GM19468 (cell line): ENCODE results near the gene CCDC83.
A peak's percentile ranks its signal among the peaks of the same experiment; 100 is the strongest.
"Not testable (repeated sequence)": the region's sequence is repeated elsewhere in the genome, so short reads cannot be mapped to it uniquely, and the experiment has no call there.

Experiments
- ATAC-seq: cut with Tn5 transposase; IDR thresholded peaks from one replicate; pipeline ENCODE4 v1.9.1; 2021; ENCODE audit warnings: mild to moderate bottlenecking, moderate library complexity, moderate number of reproducible peaks; ENCODE audit not compliant: unreplicated experiment; ENCODE audit errors: extremely low read depth

The CCDC83 gene

DNA sequence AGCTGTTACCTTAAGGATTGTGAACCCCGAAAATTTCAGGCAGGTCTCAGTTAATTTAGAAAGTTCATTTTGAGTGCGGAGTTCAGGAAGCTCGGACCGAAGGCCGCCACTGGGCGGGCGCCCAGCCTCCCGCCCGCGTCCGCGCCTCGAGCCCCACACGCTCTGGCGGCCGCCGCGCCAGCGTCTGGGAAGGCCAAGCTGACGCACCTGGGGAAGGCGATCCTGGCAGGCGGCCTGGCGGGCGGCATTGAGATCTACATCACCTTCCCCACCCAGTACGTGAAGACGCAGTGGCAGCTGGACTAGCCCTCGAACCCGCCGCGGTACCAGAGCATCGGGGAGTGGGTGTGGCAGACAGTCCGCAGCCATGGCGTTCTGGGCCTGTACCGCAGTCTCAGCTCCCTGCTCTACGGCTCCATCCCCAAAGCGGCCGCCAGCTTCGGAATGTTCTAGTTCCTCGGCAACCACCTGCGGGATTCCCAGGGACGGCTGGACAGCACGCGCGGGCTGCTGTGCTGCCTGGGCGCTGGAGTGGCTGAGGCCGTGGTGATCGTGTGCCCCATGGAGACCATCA, 79.5 kb downstream of the CCDC83 start:
- no peak for ATAC-seq

- ATAC-seq = no peak
Measured at GRCh38 chr11:85935751-85936150, 80.6 kb downstream of the CCDC83 start.

GRCh38 chr11:85937835-85938234, 82.7 kb downstream of the CCDC83 start:
- ATAC-seq = no peak

DNA sequence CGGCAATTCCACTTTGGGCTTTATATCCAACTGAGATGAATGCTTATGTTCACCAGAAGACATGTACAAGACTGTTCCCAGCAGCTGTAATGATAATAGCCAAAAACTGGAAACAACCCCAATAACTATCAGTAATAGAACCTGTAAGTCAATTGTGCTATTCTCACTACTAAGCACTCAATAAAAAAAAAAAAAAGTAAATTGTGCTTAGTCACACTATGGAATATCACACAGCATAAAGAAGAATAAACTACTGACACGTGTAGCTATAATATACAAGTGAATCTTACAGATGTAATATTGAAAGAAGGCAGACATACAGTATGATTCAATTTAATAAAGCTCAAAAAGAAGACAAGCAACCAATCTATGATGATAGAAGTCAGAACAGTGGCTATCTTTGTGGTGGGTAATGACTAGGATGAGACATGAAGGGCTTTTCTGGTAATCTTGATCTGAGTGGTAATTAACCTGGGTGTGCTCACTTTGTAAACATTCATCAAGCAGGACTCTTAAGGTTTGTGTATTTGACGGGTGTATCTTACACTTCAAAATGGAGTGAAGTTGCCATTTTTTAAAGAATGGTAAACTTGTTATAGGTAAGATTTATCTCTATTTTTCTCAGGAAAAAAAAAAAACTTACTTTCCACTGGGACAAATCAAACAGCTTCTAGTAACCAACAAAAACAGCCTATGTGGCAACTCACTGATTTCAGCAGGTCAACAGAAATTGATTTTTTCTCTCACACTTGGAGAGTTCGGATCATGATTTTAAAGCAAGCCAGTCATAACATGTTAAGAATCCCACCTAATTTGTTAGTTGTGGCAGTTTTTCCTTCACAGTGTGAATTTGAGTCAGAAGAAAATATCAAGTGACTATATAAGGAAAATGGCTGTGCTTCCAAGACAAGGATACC, 84.2 kb downstream of the CCDC83 start:
- no peak for ATAC-seq

GRCh38 chr11:85941380-85941973, 86.3 kb downstream of the CCDC83 start:
- peak; percentile 70 for ATAC-seq

DNA sequence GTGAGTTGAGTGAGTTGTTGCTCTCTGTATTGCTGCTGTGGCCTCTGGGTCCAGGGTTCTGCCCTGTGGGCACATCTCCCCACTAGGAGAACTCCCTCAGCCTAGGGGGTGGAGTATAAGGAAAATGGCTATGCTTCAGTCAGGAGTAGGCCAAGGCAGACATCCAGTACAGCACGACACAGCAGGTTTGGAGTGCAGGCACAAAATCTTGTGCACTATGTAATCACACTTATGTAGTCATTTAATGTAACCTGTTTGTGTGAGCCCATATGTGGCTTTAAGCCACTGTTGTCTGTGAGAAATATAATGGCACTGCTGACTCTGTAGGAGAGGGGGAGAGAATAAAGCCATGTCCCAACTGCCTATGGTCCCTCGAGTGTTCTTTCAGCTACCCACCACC, 90.1 kb downstream of the CCDC83 start:
- no peak for ATAC-seq

- ATAC-seq = no peak
Measured at GRCh38 chr11:85945788-85946187, 90.6 kb downstream of the CCDC83 start.

- no peak for ATAC-seq
Measured at GRCh38 chr11:85946221-85946620, 91.0 kb downstream of the CCDC83 start.

DNA sequence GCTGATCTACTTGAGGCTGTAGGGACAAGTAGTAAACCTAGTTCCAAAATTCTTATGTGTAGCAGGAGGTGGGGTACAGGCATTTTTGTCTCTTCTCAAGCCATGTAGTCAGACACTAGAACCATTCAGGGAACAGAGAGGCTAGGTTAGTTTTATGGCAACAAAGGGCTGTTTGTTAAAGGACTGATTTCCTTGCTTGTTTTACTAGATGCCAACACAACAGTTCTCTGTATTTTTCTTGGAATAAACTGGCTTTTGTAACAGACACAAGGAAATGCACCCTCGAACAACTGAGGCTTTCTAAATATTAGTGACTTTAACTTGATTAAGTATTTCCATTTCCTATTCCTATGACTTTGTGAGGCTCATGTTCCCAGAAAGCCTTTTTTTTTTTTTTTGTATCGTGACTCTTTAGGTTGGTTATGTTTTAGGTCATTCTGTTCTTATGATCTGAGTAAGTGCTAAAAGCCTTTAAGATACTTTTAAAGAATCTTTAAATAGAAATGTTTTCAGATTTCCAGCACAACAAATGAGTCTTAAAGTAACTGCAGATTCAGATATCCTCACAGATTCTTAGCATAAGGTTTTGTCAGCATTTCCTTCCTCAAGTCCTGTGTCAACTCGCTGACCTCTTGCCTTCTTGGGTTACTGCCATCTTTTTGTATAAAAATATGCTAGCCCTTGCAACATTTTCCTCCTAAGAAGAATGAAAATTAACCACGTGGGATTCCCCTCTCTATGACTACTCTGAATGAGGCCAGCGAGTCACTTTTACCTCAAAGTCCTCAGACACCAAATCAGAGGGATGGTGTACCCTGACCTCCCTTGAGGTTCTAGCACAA, 92.5 kb downstream of the CCDC83 start:
- no peak for ATAC-seq

GRCh38 chr11:85948884-85949283, 93.7 kb downstream of the CCDC83 start:
- ATAC-seq = peak; percentile 26

DNA sequence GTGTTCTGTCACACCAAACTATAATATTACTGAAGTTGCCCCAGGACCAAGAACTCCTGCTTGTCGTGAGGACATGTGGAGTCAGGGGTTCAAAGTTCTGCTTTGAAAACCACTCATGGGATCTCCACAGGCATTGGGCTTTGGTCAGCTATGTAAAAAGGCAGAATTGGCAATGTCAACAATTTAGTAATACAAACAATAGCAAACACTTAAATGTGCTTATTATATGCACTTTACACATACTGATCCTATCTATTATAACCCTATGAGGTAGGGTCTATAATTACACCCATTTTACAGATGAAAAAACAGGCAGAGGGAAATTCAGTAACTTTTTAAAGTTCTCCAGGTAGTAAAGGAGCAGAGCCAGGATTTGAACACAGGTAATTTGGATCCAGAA, 94.6 kb downstream of the CCDC83 start:
- no peak for ATAC-seq

DNA sequence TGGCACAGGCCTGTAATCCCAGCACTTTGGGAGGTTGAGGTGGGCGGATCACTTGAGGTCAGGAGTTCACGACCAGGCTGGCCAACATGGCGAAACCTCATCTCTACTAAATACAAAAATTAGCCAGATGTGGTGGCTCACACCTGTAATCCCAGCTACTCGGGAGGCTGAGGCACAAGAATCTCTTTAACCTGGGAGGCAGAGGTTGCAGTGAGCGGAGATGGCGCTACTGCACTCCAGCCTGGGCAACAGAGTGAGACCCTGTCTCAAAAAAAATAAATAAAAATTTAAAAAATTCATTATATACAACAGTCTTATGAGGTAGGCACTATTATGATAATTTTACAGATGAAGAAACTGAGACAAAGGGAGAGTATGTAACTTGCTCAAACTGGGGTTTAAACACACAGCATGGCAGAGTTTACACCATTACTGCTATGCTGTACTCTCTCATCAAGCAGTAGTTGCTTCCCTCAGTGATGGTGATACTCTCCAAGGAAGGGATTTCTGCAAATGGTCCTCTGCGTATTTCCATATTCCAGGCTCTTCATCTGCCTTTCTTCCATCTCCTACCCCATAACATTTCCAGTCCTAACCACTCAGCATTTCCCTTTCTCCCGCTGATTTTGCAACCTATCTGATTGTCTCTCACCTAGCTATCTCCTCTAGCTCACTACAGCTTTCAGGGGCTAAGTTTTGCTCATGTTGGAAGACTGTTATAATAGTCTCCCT, 95.3 kb downstream of the CCDC83 start:
- no peak for ATAC-seq

GRCh38 chr11:85951049-85951405, 95.8 kb downstream of the CCDC83 start:
- ATAC-seq = no peak

DNA sequence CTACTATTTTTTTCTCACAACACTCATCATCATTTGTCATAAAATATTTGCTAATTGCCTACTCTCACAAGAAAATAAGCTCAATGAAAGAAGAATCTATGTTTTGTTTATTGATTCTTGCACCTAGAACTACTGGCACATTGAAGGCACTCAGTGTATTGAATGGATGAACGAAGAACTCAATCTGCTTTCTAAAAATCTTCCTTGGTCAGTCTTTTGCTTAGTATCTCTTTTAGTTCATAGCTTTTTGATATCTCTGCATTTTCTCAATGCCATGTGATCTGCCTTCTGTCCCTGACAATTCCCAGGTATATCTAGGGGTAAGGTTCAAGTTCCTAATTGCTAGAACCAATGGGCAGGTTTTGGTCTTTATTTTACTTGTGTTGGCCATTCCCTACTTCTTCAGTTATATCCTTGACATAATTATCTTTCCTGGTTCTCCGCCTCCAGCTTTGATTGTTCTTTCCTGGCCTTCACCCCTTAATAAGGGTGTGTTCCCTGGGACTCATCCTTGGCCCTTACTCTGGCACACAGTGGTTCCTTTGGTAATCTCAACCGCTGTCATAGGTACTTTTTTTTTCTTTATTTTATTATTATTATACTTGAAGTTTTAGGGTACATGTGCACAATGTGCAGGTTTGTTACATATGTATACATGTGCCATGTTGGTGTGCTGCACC, 96.4 kb downstream of the CCDC83 start:
- ATAC-seq = no peak

DNA sequence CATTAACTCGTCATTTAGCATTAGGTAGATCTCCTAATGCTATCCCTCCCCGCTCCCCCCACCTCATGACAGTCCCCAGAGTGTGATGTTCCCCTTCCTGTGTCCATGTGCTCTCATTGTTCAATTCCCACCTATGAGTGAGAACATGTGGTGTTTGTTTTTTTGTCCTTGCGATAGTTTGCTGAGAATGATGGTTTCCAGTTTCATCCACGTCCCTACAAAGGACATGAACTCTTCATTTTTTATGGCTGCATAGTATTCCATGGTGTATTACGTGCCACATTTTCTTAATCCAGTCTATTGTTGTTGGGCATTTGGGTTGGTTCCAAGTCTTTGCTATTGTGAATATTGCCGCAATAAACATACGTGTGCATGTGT, 96.9 kb downstream of the CCDC83 start:
- ATAC-seq = not testable (repeated sequence)

- ATAC-seq = no peak
Measured at GRCh38 chr11:85953491-85954143, 98.4 kb downstream of the CCDC83 start.

- ATAC-seq = no peak
Measured at GRCh38 chr11:85955531-85955930, 100.3 kb downstream of the CCDC83 start.

GRCh38 chr11:85960678-85961077, 105.5 kb downstream of the CCDC83 start:
- ATAC-seq = no peak

DNA sequence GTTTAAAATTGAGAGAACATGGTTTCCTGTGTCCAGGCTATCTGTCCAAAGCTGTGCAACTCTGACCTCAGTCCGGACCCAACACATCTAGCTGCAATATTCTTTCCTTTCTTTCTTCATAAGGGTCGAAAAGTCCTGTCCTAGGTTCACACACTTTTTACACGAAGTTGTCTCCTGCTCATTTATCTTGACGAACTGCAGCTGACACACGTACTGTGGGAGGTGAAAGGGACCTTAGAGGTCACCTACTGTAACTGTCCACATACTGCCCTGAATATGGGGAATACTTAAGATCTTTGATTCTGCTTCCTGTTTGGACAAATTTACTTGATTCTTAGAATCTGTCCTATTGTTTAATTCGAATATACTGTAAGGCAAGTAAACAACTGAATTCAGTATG, 105.9 kb downstream of the CCDC83 start:
- ATAC-seq = no peak
